ENCODE measurements around the gene CEACAM7. TPM values are rescaled to one million over a fixed set of nuclear protein-coding genes. Genes with fewer than 3 reads are reported as not detected.

The CEACAM7 gene
- not detected in 2 replicates for total RNA-seq
- long read RNA-seq = 0 reads

GRCh38 chr19:41688098-41688497 is at the start of gene CEACAM7:
Gene CEACAM7 (minus strand): TSS chr19:41688270. CDS start chr19:41688165, 105 bp downstream.
- Mint-ChIP-seq H3K4me1 (no peaks in the 10 kb centered on the region), H3K36me3 (ENCODE audit: low read depth) (no peaks in the 10 kb centered on the region), H3K27me3 (ENCODE audit: low read depth) (no peaks in the 10 kb centered on the region), H3K27ac (ENCODE audit: unreplicated experiment) (no peak within 1 kb of the TSS), H3K4me3 (no peak within 1 kb of the TSS), H3K9me3 (peaks cover 10% of the 10 kb centered on the region)
- TF ChIP-seq, protein P1, sequence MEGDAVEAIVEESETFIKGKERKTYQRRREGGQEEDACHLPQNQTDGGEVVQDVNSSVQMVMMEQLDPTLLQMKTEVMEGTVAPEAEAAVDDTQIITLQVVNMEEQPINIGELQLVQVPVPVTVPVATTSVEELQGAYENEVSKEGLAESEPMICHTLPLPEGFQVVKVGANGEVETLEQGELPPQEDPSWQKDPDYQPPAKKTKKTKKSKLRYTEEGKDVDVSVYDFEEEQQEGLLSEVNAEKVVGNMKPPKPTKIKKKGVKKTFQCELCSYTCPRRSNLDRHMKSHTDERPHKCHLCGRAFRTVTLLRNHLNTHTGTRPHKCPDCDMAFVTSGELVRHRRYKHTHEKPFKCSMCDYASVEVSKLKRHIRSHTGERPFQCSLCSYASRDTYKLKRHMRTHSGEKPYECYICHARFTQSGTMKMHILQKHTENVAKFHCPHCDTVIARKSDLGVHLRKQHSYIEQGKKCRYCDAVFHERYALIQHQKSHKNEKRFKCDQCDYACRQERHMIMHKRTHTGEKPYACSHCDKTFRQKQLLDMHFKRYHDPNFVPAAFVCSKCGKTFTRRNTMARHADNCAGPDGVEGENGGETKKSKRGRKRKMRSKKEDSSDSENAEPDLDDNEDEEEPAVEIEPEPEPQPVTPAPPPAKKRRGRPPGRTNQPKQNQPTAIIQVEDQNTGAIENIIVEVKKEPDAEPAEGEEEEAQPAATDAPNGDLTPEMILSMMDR (conservative IDR thresholded peaks at IDR 0.05) = no peak
- no peak for DNase-seq (ENCODE audit: low read depth, low spot score)

DNA sequence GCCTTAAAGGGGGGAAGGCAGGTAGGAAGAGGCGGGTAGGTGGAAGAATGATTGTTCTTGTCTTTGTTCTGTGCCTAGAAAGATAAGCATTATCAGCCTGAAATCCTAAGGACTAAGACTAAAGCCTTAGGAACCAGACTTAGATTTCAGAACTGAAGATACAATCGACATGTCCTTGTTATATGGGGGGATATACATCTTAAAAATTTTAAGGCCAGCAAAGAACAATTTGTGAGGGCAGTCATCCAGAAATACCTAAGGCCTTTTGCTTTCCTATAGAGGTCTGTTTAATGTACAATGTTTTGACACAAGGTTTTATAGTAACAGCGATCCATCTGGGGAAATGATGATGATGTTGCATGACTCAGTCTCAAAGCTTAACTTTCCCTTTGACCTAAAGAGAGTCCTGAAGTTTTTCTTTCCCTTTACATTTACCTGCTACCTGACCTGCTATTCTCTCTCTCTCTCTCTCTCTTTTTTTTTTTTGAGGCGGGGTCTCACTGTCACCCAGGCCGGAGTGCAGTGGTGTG is 47.1 kb upstream of the CEACAM7 start:
- Mint-ChIP-seq H3K36me3 (ENCODE audit: low read depth) (no peaks in the 10 kb centered on the region), H3K4me3 (no peak overlapping the region), H3K4me1 (no peaks in the 10 kb centered on the region), H3K27ac (ENCODE audit: unreplicated experiment) (no peak overlapping the region), H3K27me3 (ENCODE audit: low read depth) (peaks cover 2% of the 10 kb centered on the region), H3K9me3 (peaks cover 5% of the 10 kb centered on the region)
- TF ChIP-seq, protein P1 (conservative IDR thresholded peaks at IDR 0.05) = no peak
- DNase-seq (ENCODE audit: low read depth, low spot score) = no peak

- no peaks in the 10 kb centered on the region for H3K4me1 Mint-ChIP-seq
- no peaks in the 10 kb centered on the region for H3K36me3 Mint-ChIP-seq (ENCODE audit: low read depth)
- H3K4me3 Mint-ChIP-seq = no peak overlapping the region
- peaks cover 3% of the 10 kb centered on the region for H3K9me3 Mint-ChIP-seq
- H3K27ac Mint-ChIP-seq (ENCODE audit: unreplicated experiment) = no peak overlapping the region
- no peak for DNase-seq (ENCODE audit: low read depth, low spot score)
- H3K27me3 Mint-ChIP-seq (ENCODE audit: low read depth) = peaks cover 2% of the 10 kb centered on the region
- TF ChIP-seq, protein P1 (conservative IDR thresholded peaks at IDR 0.05) = no peak
Observed at GRCh38 chr19:41734585-41734984, 46.5 kb upstream of the CEACAM7 start.

- Mint-ChIP-seq H3K36me3 (ENCODE audit: low read depth) (no peaks in the 10 kb centered on the region), H3K4me1 (no peaks in the 10 kb centered on the region), H3K9me3 (peaks cover 3% of the 10 kb centered on the region), H3K27me3 (ENCODE audit: low read depth) (peaks cover 2% of the 10 kb centered on the region), H3K4me3 (no peak overlapping the region), H3K27ac (ENCODE audit: unreplicated experiment) (no peak overlapping the region)
- no peak for DNase-seq (ENCODE audit: low read depth, low spot score)
- TF ChIP-seq, protein P1 (conservative IDR thresholded peaks at IDR 0.05) = no peak
Observed at GRCh38 chr19:41734156-41734555, 46.1 kb upstream of the CEACAM7 start.

- Mint-ChIP-seq H3K4me3 (no peak overlapping the region), H3K36me3 (ENCODE audit: low read depth) (no peaks in the 10 kb centered on the region), H3K27ac (ENCODE audit: unreplicated experiment) (no peak overlapping the region), H3K9me3 (peaks cover 20% of the 10 kb centered on the region), H3K4me1 (no peaks in the 10 kb centered on the region), H3K27me3 (ENCODE audit: low read depth) (no peaks in the 10 kb centered on the region)
- TF ChIP-seq, protein P1 (conservative IDR thresholded peaks at IDR 0.05) = no peak
- no peak for DNase-seq (ENCODE audit: low read depth, low spot score)
Observed at GRCh38 chr19:41726493-41726892, 38.4 kb upstream of the CEACAM7 start.

Measured in neural crest cell (in vitro differentiated cells).